HL-60 (cell line): ENCODE data around the gene CBLC.

ENCODE experiments used
- DNase-seq, 2 experiments: peaks; one replicate each; pipeline ENCODE4 v3.0.0-alpha.2; 2010 to 2020; ENCODE audit warnings: low read depth in 1 of 2, low spot score in 1 of 2
- H3K27ac ChIP-seq: fragments of 250-450 bp; sonication (Bioruptor Pico); replicated peaks from 2 replicates; pipeline ENCODE4 v1.5.1; 2020; ENCODE audit warnings: mild to moderate bottlenecking, moderate library complexity
- H3K27me3 ChIP-seq: fragments of 250-450 bp; sonication (Bioruptor Pico); 2 replicates; pipeline ENCODE4 v1.5.1; 2021; ENCODE audit warnings: mild to moderate bottlenecking, moderate library complexity; ENCODE audit not compliant: insufficient read depth, poor library complexity, severe bottlenecking
- H3K4me3 ChIP-seq: replicated peaks from 2 replicates; pipeline ENCODE4 v1.5.1; 2011; ENCODE audit warnings: mild to moderate bottlenecking, control low read depth, low read length; ENCODE audit not compliant: insufficient read depth
- GABPA ChIP-seq: IDR thresholded peaks from 2 replicates; pipeline ENCODE4 v1.6.1; 2012; ENCODE audit warnings: low read depth
- POLR2AphosphoS5 ChIP-seq: IDR thresholded peaks from 2 replicates; pipeline ENCODE4 v1.6.1; 2012; ENCODE audit warnings: low read depth
- SPI1 ChIP-seq: IDR thresholded peaks from 2 replicates; pipeline ENCODE4 v1.6.1; 2012; ENCODE audit warnings: low read depth, mild to moderate bottlenecking, borderline replicate concordance
- TF ChIP-seq, protein P1 (sequence below): IDR thresholded peaks from 2 replicates; pipeline ENCODE4 v1.6.1; 2012; ENCODE audit warnings: low read depth; ENCODE audit not compliant: insufficient replicate concordance
- TF ChIP-seq, protein P2 (sequence below): IDR thresholded peaks from one replicate; pipeline ENCODE4 v1.5.1; 2011; ENCODE audit warnings: low read length, control low read depth, inconsistent platforms; ENCODE audit not compliant: insufficient read depth

The CBLC gene

DNA sequence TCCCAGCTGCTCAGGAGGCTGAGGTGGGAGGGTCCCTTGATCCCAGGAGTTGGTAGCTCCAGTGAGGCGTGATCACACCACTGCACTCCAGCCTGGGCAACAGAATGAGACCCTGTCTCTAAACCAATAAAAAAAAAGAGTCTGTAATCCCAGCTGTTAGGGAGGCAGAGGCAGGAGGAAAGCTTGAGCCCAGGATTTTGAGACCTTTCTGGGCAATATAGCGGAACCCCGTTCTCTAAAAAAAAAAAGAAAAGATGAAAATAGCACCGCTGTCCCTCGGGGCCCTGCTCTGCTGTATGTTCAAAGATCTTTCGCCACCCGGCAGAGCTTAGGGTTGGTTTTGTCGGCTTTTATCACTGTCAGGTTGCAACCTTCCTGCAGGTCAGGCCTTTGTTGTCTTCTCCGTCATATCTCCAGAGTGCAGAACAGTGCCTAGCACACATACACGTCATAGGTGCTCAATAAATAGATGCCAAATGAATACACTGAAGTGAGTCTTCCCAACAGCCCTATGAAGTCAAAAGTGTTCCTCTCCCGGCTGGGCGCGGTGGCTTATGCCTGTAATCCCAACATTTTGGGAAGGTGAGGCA is 17.8 kb downstream of the CBLC start:
- Histone ChIP-seq H3K27me3 (no peaks in the 10 kb centered on the region), H3K4me3 (no peak overlapping the region), H3K27ac (no peak overlapping the region)
- TF ChIP-seq, protein P1, sequence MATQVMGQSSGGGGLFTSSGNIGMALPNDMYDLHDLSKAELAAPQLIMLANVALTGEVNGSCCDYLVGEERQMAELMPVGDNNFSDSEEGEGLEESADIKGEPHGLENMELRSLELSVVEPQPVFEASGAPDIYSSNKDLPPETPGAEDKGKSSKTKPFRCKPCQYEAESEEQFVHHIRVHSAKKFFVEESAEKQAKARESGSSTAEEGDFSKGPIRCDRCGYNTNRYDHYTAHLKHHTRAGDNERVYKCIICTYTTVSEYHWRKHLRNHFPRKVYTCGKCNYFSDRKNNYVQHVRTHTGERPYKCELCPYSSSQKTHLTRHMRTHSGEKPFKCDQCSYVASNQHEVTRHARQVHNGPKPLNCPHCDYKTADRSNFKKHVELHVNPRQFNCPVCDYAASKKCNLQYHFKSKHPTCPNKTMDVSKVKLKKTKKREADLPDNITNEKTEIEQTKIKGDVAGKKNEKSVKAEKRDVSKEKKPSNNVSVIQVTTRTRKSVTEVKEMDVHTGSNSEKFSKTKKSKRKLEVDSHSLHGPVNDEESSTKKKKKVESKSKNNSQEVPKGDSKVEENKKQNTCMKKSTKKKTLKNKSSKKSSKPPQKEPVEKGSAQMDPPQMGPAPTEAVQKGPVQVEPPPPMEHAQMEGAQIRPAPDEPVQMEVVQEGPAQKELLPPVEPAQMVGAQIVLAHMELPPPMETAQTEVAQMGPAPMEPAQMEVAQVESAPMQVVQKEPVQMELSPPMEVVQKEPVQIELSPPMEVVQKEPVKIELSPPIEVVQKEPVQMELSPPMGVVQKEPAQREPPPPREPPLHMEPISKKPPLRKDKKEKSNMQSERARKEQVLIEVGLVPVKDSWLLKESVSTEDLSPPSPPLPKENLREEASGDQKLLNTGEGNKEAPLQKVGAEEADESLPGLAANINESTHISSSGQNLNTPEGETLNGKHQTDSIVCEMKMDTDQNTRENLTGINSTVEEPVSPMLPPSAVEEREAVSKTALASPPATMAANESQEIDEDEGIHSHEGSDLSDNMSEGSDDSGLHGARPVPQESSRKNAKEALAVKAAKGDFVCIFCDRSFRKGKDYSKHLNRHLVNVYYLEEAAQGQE = no peak
- no peak for TF ChIP-seq POLR2AphosphoS5
- no peak for TF ChIP-seq SPI1
- TF ChIP-seq, protein P2, sequence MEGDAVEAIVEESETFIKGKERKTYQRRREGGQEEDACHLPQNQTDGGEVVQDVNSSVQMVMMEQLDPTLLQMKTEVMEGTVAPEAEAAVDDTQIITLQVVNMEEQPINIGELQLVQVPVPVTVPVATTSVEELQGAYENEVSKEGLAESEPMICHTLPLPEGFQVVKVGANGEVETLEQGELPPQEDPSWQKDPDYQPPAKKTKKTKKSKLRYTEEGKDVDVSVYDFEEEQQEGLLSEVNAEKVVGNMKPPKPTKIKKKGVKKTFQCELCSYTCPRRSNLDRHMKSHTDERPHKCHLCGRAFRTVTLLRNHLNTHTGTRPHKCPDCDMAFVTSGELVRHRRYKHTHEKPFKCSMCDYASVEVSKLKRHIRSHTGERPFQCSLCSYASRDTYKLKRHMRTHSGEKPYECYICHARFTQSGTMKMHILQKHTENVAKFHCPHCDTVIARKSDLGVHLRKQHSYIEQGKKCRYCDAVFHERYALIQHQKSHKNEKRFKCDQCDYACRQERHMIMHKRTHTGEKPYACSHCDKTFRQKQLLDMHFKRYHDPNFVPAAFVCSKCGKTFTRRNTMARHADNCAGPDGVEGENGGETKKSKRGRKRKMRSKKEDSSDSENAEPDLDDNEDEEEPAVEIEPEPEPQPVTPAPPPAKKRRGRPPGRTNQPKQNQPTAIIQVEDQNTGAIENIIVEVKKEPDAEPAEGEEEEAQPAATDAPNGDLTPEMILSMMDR = no peak
- no peak for TF ChIP-seq GABPA
- DNase-seq = no peak

- no peak for DNase-seq
- H3K4me3 ChIP-seq = no peak overlapping the region
- H3K27ac ChIP-seq = no peak overlapping the region
- TF ChIP-seq POLR2AphosphoS5 = no peak
- TF ChIP-seq, protein P1 = no peak
- TF ChIP-seq GABPA = no peak
- no peak for TF ChIP-seq SPI1
- TF ChIP-seq, protein P2 = no peak
- no peaks in the 10 kb centered on the region for H3K27me3 ChIP-seq
These were observed 19.0 kb downstream of the CBLC start for GRCh38 chr19:44796701-44797115.

GRCh38 chr19:44799627-44800346 is 22.1 kb downstream of the CBLC start:
- no peak for DNase-seq
- Histone ChIP-seq H3K27me3 (no peaks in the 10 kb centered on the region), H3K4me3 (no peak overlapping the region), H3K27ac (no peak overlapping the region)
- TF ChIP-seq, protein P1 = no peak
- TF ChIP-seq SPI1 (no peak), GABPA (no peak), POLR2AphosphoS5 (no peak)
- TF ChIP-seq, protein P2 = no peak
